IPS DF 6.9 (cell line): Measurements from ENCODE around the gene SCYGR1.
A peak's percentile ranks its signal among the peaks of the same experiment; 100 is the strongest.

Experiments used
- DNase-seq: peaks from one replicate; pipeline ENCODE4 v3.0.0-alpha.2; 2013; ENCODE audit warnings: low read depth, low spot score
- H3K27ac ChIP-seq: one replicate; pipeline ENCODE4 v1.5.1; 2013; ENCODE audit warnings: low read length, control low read depth
- H3K27me3 ChIP-seq: 2 replicates; pipeline ENCODE4 v1.6.1; 2013; ENCODE audit warnings: mild to moderate bottlenecking, low read length; ENCODE audit not compliant: control insufficient read depth, insufficient read depth
- H3K36me3 ChIP-seq: 2 replicates; pipeline ENCODE4 v1.6.1; 2013; ENCODE audit warnings: low read length; ENCODE audit not compliant: control insufficient read depth, insufficient read depth
- H3K4me1 ChIP-seq: 2 replicates; pipeline ENCODE4 v1.6.1; 2013; ENCODE audit warnings: low read length; ENCODE audit not compliant: control insufficient read depth, insufficient read depth
- H3K4me3 ChIP-seq: 2 replicates; pipeline ENCODE4 v1.5.1; 2013; ENCODE audit warnings: mild to moderate bottlenecking, low read length
- H3K9me3 ChIP-seq: 2 replicates; pipeline ENCODE4 v1.6.1; 2013; ENCODE audit warnings: low read length, inconsistent platforms; ENCODE audit not compliant: control insufficient read depth, insufficient read depth
- WGBS: extraction: QIAGEN DNeasy Blood & Tissue Kit; methylation state at CpG from one replicate; pipeline ENCODE4 v1.1.7; 2013; ENCODE audit warnings: mixed read lengths, missing lambda C conversion rate; ENCODE audit not compliant: insufficient read length, insufficient coverage; 5-methylcytosine and 5-hydroxymethylcytosine counted together

Gene SCYGR1

GRCh38 chr2:227414846-227415245 lies 27.1 kb upstream of the SCYGR1 start:
- Histone ChIP-seq H3K9me3 (no peaks in the 10 kb centered on the region), H3K4me3 (no peak overlapping the region), H3K27me3 (no peaks in the 10 kb centered on the region), H3K27ac (no peak overlapping the region), H3K4me1 (peaks cover 1% of the 10 kb centered on the region; the same call in 1 of the 2 replicates), H3K36me3 (no peaks in the 10 kb centered on the region)
- no CpG with 5 or more reads among the region's 3 CpGs for WGBS
- no peak for DNase-seq

- Histone ChIP-seq H3K4me3 (no peak overlapping the region), H3K9me3 (no peaks in the 10 kb centered on the region), H3K4me1 (peaks cover 1% of the 10 kb centered on the region; the same call in 1 of the 2 replicates), H3K27me3 (no peaks in the 10 kb centered on the region), H3K27ac (no peak overlapping the region), H3K36me3 (no peaks in the 10 kb centered on the region)
- no peak for DNase-seq
- WGBS = no CpG with 5 or more reads among the region's 8 CpGs
Measured at GRCh38 chr2:227413371-227413770, 25.6 kb upstream of the SCYGR1 start.

GRCh38 chr2:227412877-227413276 lies 25.1 kb upstream of the SCYGR1 start:
- whole genome bisulfite sequencing = no CpG with 5 or more reads among the region's 5 CpGs
- no peak overlapping the region for H3K27ac ChIP-seq

GRCh38 chr2:227411990-227412350 lies 24.2 kb upstream of the SCYGR1 start:
- Histone ChIP-seq H3K27ac (no peak overlapping the region), H3K27me3 (no peaks in the 10 kb centered on the region), H3K36me3 (no peaks in the 10 kb centered on the region), H3K4me1 (peaks cover 1% of the 10 kb centered on the region; the same call in 1 of the 2 replicates), H3K4me3 (no peak overlapping the region), H3K9me3 (no peaks in the 10 kb centered on the region)
- no CpG with 5 or more reads among the region's 3 CpGs for WGBS
- no peak for DNase-seq

More at GRCh38 chr2:227412877-227413276, 25.1 kb upstream of the SCYGR1 start:
- Histone ChIP-seq H3K9me3 (no peaks in the 10 kb centered on the region), H3K4me1 (peaks cover 1% of the 10 kb centered on the region; the same call in 1 of the 2 replicates), H3K27me3 (no peaks in the 10 kb centered on the region), H3K4me3 (no peak overlapping the region), H3K36me3 (no peaks in the 10 kb centered on the region)
- no peak for DNase-seq

DNA sequence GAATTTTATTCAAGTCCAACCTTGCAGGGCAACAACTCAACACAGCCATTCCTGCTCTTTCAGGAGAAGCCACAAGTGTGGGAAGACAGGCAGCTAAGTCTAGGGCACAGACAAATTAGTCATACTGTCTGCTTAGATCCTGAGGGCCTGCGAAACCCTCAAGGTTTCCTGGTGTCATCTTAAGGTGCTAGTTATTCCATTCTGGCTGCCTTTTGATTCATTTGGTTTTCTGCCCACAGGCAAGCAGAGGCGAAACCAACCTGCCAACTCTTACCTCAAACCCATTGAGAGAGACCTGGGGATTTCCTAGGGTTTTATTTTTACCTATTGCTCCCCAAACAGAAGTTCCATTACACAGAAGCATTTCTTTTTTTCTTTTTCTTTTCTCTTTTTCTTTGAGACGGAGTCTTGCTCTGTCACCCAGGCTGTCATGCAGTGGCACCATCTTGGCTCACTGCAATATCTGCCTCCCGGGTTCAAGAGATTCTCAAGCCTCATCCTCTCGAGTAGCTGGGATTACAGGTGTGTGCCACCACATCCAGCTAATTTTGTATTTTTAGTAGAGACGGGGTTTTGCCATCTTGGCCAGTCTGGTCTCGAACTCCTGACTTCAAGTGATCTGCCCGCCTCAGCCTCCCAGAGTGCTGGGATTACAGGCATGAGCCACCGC lies 23.7 kb upstream of the SCYGR1 start:
- WGBS = no CpG with 5 or more reads among the region's 9 CpGs
- Histone ChIP-seq H3K4me3 (no peak overlapping the region), H3K4me1 (peaks cover 1% of the 10 kb centered on the region; the same call in 1 of the 2 replicates), H3K27me3 (no peaks in the 10 kb centered on the region), H3K27ac (no peak overlapping the region), H3K9me3 (no peaks in the 10 kb centered on the region), H3K36me3 (no peaks in the 10 kb centered on the region)
- no peak for DNase-seq

DNA sequence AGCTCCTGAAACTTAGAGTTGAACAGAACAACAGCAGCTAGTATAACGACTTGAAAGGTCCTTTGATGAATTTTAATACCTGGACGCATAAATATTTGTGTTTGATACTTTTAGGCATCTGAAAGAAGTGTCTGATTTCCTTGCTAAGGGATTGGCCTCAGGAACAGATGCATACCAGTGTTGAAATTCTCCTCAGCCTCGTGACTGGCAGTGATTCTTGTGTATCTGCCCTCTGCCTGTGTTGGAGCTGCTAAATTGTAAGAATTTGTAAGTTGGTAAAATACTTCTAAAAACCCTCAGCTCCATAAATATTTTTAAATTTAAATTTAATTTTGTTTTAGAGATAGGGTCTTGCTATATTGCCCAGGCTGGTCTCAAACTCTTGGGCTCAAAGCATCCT lies 22.4 kb upstream of the SCYGR1 start:
- H3K27me3 ChIP-seq = no peaks in the 10 kb centered on the region
- no peak overlapping the region for H3K4me3 ChIP-seq
- WGBS = no CpG with 5 or more reads among the region's 3 CpGs
- DNase-seq = no peak
- H3K9me3 ChIP-seq = no peaks in the 10 kb centered on the region
- no peak overlapping the region for H3K27ac ChIP-seq
- H3K4me1 ChIP-seq = no peaks in the 10 kb centered on the region
- no peaks in the 10 kb centered on the region for H3K36me3 ChIP-seq

GRCh38 chr2:227407591-227408151 lies 19.9 kb upstream of the SCYGR1 start:
- no peak overlapping the region for H3K4me3 ChIP-seq
- H3K27me3 ChIP-seq = no peaks in the 10 kb centered on the region
- H3K9me3 ChIP-seq = no peaks in the 10 kb centered on the region
- no CpG with 5 or more reads among the region's 16 CpGs for WGBS
- no peaks in the 10 kb centered on the region for H3K36me3 ChIP-seq
- no peak overlapping the region for H3K27ac ChIP-seq
- no peaks in the 10 kb centered on the region for H3K4me1 ChIP-seq
- no peak for DNase-seq

DNA sequence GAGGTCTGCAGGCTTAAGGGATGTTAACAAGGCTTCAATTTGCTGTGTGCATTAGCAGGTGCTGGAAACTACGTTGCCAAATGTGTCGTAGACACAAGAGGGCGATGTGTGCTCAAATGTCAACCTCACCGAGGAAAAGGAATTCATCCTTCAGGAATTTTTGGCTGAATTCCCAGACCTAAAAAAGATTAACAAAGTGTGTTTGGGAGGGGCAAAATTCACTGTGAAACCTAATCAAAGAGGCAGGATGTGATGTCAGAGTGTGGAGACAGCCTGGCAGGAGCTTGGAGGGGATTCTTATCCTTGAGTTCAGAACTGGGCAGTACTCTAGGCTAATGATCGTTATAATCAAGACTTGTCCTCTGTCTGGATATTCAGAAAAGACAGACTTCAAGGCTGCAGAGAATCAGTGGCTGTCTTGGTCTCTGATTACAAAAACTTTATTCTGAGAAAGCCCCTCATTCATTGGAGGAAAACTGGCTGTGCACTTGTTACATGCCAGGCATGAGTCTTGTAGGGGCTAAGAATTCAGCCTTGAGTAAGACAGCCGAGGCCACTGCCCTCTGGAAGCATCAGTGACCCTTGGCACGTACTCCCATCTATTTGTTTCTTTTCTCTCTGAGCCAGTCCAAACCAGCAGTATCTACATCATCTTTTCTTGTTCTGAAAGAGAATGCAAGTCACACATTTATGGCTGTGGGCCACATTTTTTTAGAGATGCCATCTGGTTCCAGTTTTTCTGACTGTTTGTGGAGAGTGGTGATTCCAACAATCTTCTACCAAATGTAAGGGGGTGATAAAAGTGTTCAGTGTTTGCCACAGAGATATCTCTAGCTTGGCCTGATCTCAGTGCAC lies 18.7 kb upstream of the SCYGR1 start:
- H3K4me3 ChIP-seq = no peak overlapping the region
- no peaks in the 10 kb centered on the region for H3K36me3 ChIP-seq
- no peaks in the 10 kb centered on the region for H3K9me3 ChIP-seq
- no CpG with 5 or more reads among the region's 7 CpGs for WGBS
- peak; percentile 64 for DNase-seq
- H3K27ac ChIP-seq = no peak overlapping the region
- no peaks in the 10 kb centered on the region for H3K27me3 ChIP-seq
- H3K4me1 ChIP-seq = no peaks in the 10 kb centered on the region

DNA sequence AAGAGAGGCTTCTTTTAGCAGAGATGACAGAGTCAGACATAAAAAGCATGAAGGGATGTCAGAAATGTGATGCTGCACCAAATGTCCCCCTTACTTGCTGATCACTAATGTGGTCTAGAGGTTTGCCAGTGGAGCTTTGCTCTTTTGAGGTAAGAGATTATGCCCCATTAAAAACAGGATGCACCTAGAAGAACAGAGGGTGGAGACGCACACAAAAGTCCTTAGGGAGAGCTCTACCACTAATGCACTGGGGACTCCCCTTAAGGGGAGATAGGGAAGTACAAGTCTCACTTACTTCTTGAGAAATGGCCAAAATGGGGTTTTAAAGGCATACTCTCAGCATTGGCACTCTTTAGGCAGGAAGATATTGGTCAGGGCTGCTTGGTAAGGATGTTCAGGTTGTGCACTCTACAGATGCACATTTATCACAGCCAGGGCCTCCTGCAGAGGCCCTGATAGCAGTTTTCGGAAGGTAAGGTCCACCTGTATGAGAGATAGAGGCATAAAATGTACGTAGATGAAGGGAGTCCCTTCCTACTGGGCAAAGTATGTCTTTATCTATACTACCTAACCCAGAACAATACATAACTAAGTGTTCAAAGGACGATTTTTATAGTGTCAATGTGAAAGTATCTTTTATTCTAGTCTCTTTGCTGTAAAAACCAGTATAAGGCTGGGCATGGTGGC lies 17.0 kb upstream of the SCYGR1 start:
- H3K4me1 ChIP-seq = no peaks in the 10 kb centered on the region
- DNase-seq = no peak
- WGBS = no CpG with 5 or more reads among the region's 4 CpGs
- H3K36me3 ChIP-seq = no peaks in the 10 kb centered on the region
- no peaks in the 10 kb centered on the region for H3K9me3 ChIP-seq
- H3K27me3 ChIP-seq = no peaks in the 10 kb centered on the region
- H3K27ac ChIP-seq = no peak overlapping the region
- no peak overlapping the region for H3K4me3 ChIP-seq

DNA sequence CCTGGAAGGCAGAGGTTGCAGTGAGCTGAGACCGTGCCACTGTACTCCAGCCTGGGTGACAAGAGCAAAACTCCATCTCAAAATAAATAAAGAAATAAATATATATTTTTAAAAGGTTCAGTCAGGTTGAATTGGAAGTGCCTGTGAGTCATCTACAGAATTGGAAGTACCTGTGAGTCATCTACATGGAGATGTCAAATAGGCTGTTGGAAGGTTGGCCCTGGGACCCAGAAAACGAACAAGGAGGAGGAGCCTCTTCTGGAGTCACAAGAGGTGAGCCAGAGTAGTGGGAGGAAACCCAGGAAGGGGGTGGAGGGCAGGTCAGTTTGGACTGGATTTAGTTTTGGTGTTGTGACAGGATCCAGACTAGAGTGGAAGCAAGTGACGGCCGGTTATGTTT lies 15.2 kb upstream of the SCYGR1 start:
- Histone ChIP-seq H3K4me1 (no peaks in the 10 kb centered on the region), H3K9me3 (no peaks in the 10 kb centered on the region), H3K27me3 (no peaks in the 10 kb centered on the region), H3K27ac (no peak overlapping the region), H3K4me3 (no peak overlapping the region), H3K36me3 (no peaks in the 10 kb centered on the region)
- DNase-seq = no peak
- no CpG with 5 or more reads among the region's 4 CpGs for WGBS
